GM23338 (cell line): Measurements from ENCODE around the gene GRID1. TPM values are rescaled to one million over a fixed set of nuclear protein-coding genes. Genes with fewer than 3 reads are reported as not detected.

Experiments used
- ATAC-seq: fragments of 200-7000 bp; cut with Tn5 transposase; 3 replicates; pipeline ENCODE4 v1.9.1; 2020
- DNase-seq: peaks from one replicate; pipeline ENCODE4 v3.0.0-alpha.2; 2015; ENCODE audit warnings: low spot score
- H2AFZ ChIP-seq: fragments of 200-600 bp; sonication (generic); 2 replicates; pipeline ENCODE4 v1.8.0; 2016; ENCODE audit warnings: antibody characterized with exemption, mild to moderate bottlenecking, moderate library complexity
- H3F3A ChIP-seq: fragments of 200-600 bp; sonication (generic); replicated peaks from 2 replicates; pipeline ENCODE4 v1.8.0; 2017; ENCODE audit warnings: antibody characterized with exemption, mixed run types, low read depth
- H3K27ac ChIP-seq: fragments of 200-600 bp; sonication (generic); 2 replicates; pipeline ENCODE4 v1.6.1; 2016; ENCODE audit warnings: low read depth
- H3K27me3 ChIP-seq: fragments of 200-600 bp; sonication (generic); 2 replicates; pipeline ENCODE4 v1.8.0; 2016; ENCODE audit warnings: mild to moderate bottlenecking, mixed run types, moderate library complexity; ENCODE audit not compliant: insufficient read depth
- H3K36me3 ChIP-seq: fragments of 200-600 bp; sonication (generic); 2 replicates; pipeline ENCODE4 v1.8.0; 2016; ENCODE audit warnings: mild to moderate bottlenecking; ENCODE audit not compliant: insufficient read depth
- H3K4me1 ChIP-seq: fragments of 200-600 bp; sonication (generic); 2 replicates; pipeline ENCODE4 v1.8.0; 2016; ENCODE audit warnings: mild to moderate bottlenecking, moderate library complexity; ENCODE audit not compliant: insufficient read depth
- H3K4me2 ChIP-seq: fragments of 200-600 bp; sonication (generic); 2 replicates; pipeline ENCODE4 v1.7.1; 2017; ENCODE audit warnings: mixed run types
- H3K4me3 ChIP-seq: fragments of 200-600 bp; sonication (generic); 2 replicates; pipeline ENCODE4 v1.6.1; 2016; ENCODE audit warnings: mixed run types
- H3K79me2 ChIP-seq: fragments of 200-600 bp; sonication (generic); replicated peaks from 2 replicates; pipeline ENCODE4 v1.8.0; 2017; ENCODE audit warnings: mild to moderate bottlenecking; ENCODE audit not compliant: insufficient read depth
- H3K9me2 ChIP-seq: fragments of 200-600 bp; sonication (generic); 2 replicates; pipeline ENCODE4 v1.8.0; 2017; ENCODE audit not compliant: insufficient read depth
- H4K20me1 ChIP-seq: fragments of 200-600 bp; sonication (generic); replicated peaks from 2 replicates; pipeline ENCODE4 v1.8.0; 2017; ENCODE audit warnings: mild to moderate bottlenecking; ENCODE audit not compliant: insufficient read depth
- H3K27ac Mint-ChIP-seq: 2 replicates; pipeline ENCODE4 v1.8.0; 2020; ENCODE audit warnings: inconsistent platforms, mild to moderate bottlenecking, moderate library complexity, mixed read lengths
- H3K27me3 Mint-ChIP-seq: 3 replicates; pipeline ENCODE4 v1.8.0; 2022; ENCODE audit warnings: low read depth, mild to moderate bottlenecking, moderate library complexity, mixed read lengths, inconsistent platforms; ENCODE audit not compliant: insufficient read depth, poor library complexity
- H3K36me3 Mint-ChIP-seq: 3 replicates; pipeline ENCODE4 v1.8.0; 2021; ENCODE audit warnings: low read depth, mild to moderate bottlenecking, inconsistent platforms, moderate library complexity, mixed read lengths
- H3K4me1 Mint-ChIP-seq: 3 replicates; pipeline ENCODE4 v1.8.0; 2020; ENCODE audit warnings: mild to moderate bottlenecking, inconsistent platforms, mixed read lengths
- H3K4me3 Mint-ChIP-seq: 3 replicates; pipeline ENCODE4 v1.8.0; 2021; ENCODE audit warnings: moderate library complexity, mild to moderate bottlenecking, inconsistent platforms, mixed read lengths
- H3K9me3 Mint-ChIP-seq: 3 replicates; pipeline ENCODE4 v1.8.0; 2020; ENCODE audit warnings: moderate library complexity, mild to moderate bottlenecking, inconsistent platforms, mixed read lengths
- CREB1 ChIP-seq: fragments of 250-450 bp; sonication (Bioruptor Pico); IDR thresholded peaks from 2 replicates; pipeline ENCODE4 v1.5.0; 2020; ENCODE audit warnings: low read depth, mild to moderate bottlenecking, moderate library complexity
- EZH2 ChIP-seq: fragments of 200-600 bp; sonication (generic); IDR thresholded peaks from one replicate; pipeline ENCODE4 v1.8.0; 2017; ENCODE audit warnings: antibody characterized with exemption, mild to moderate bottlenecking, low read depth; ENCODE audit not compliant: unreplicated experiment
- NANOG ChIP-seq: IDR thresholded peaks from 2 replicates; pipeline ENCODE4 v1.6.1; 2016; ENCODE audit warnings: antibody characterized with exemption, borderline replicate concordance
- POLR2AphosphoS5 ChIP-seq: IDR thresholded peaks from 2 replicates; pipeline ENCODE4 v1.6.1; 2016; ENCODE audit warnings: antibody characterized with exemption, low read depth
- STAT1 ChIP-seq: IDR thresholded peaks from one replicate; pipeline ENCODE4 v1.6.1; 2016; ENCODE audit warnings: antibody characterized with exemption; ENCODE audit not compliant: unreplicated experiment
- ZNF114 ChIP-seq: fragments of 250-450 bp; sonication (Bioruptor Pico); IDR thresholded peaks from 2 replicates; pipeline ENCODE4 v1.5.0; 2020; ENCODE audit warnings: mild to moderate bottlenecking, moderate library complexity
- polyA plus RNA-seq: library from polyadenylated mRNA; unstranded; fragments of >200 nt; fragmentation: Nextera tagmentation; extraction: Ambion mirVana; gene quantifications from 2 replicates; pipeline ENCODE4 v1.2.1, GENCODE V29; 2016
- total RNA-seq: library from RNA; depleted of rRNA; stranded (reverse); fragments of >200 nt; shearing (Covaris generic); gene quantifications from 2 replicates; pipeline ENCODE4 v1.2.3, GENCODE V29; 2014
- TF ChIP-seq, protein P1 (sequence below): fragments of 250-450 bp; sonication (Bioruptor Pico); IDR thresholded peaks from 2 replicates; pipeline ENCODE4 v1.5.0; 2020; ENCODE audit warnings: mild to moderate bottlenecking, moderate library complexity
- TF ChIP-seq, protein P2 (sequence below), 2 experiments: fragments of 200-600 bp in 1 of 2; sonication (generic) in 1 of 2; conservative IDR thresholded peaks; 2 replicates each; pipeline versions ENCODE4 v1.5.1 to v1.6.1; 2016 to 2017; ENCODE audit warnings: antibody characterized with exemption in 2 of 2, low read depth in 2 of 2, mild to moderate bottlenecking in 2 of 2, moderate library complexity in 1 of 2

The GRID1 gene
- total and polyA plus RNA-seq, 2 experiments from 2014 or later: 0.14 to 0.15 TPM

DNA sequence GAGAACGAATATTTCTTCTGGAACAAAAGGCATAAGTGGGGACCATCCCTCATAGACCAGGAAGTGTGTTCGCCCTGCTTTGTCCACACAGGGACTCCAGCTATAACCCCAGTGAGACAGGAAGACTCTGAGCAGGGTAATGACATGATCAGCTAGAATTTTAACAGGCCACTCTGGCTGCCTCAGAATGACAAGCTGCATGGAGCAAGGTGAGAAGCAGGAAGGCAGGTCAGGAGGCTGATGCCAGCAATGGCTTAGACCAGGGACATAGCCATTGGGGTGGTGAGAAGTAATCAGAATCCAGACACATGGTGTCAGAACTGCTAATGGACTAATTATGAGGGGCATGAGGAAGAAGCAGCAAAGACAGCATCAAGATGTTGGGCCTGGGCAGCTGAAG lies 264.6 kb downstream of the GRID1 start (continued):
- no peak for TF ChIP-seq POLR2AphosphoS5
- TF ChIP-seq NANOG: no peak
- TF ChIP-seq, protein P1, sequence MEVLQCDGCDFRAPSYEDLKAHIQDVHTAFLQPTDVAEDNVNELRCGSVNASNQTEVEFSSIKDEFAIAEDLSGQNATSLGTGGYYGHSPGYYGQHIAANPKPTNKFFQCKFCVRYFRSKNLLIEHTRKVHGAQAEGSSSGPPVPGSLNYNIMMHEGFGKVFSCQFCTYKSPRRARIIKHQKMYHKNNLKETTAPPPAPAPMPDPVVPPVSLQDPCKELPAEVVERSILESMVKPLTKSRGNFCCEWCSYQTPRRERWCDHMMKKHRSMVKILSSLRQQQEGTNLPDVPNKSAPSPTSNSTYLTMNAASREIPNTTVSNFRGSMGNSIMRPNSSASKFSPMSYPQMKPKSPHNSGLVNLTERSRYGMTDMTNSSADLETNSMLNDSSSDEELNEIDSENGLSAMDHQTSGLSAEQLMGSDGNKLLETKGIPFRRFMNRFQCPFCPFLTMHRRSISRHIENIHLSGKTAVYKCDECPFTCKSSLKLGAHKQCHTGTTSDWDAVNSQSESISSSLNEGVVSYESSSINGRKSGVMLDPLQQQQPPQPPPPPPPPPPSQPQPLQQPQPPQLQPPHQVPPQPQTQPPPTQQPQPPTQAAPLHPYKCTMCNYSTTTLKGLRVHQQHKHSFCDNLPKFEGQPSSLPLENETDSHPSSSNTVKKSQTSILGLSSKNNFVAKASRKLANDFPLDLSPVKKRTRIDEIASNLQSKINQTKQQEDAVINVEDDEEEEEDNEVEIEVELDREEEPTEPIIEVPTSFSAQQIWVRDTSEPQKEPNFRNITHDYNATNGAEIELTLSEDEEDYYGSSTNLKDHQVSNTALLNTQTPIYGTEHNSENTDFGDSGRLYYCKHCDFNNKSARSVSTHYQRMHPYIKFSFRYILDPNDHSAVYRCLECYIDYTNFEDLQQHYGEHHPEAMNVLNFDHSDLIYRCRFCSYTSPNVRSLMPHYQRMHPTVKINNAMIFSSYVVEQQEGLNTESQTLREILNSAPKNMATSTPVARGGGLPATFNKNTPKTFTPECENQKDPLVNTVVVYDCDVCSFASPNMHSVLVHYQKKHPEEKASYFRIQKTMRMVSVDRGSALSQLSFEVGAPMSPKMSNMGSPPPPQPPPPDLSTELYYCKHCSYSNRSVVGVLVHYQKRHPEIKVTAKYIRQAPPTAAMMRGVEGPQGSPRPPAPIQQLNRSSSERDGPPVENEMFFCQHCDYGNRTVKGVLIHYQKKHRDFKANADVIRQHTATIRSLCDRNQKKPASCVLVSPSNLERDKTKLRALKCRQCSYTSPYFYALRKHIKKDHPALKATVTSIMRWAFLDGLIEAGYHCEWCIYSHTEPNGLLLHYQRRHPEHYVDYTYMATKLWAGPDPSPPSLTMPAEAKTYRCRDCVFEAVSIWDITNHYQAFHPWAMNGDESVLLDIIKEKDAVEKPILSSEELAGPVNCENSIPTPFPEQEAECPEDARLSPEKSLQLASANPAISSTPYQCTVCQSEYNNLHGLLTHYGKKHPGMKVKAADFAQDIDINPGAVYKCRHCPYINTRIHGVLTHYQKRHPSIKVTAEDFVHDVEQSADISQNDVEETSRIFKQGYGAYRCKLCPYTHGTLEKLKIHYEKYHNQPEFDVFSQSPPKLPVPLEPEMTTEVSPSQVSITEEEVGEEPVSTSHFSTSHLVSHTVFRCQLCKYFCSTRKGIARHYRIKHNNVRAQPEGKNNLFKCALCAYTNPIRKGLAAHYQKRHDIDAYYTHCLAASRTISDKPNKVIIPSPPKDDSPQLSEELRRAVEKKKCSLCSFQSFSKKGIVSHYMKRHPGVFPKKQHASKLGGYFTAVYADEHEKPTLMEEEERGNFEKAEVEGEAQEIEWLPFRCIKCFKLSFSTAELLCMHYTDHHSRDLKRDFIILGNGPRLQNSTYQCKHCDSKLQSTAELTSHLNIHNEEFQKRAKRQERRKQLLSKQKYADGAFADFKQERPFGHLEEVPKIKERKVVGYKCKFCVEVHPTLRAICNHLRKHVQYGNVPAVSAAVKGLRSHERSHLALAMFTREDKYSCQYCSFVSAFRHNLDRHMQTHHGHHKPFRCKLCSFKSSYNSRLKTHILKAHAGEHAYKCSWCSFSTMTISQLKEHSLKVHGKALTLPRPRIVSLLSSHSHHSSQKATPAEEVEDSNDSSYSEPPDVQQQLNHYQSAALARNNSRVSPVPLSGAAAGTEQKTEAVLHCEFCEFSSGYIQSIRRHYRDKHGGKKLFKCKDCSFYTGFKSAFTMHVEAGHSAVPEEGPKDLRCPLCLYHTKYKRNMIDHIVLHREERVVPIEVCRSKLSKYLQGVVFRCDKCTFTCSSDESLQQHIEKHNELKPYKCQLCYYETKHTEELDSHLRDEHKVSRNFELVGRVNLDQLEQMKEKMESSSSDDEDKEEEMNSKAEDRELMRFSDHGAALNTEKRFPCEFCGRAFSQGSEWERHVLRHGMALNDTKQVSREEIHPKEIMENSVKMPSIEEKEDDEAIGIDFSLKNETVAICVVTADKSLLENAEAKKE (CRISPR knock-in tag): no peak
- TF ChIP-seq STAT1: no peak
- TF ChIP-seq EZH2: no peak
- no peak for TF ChIP-seq ZNF114 (CRISPR knock-in tag)
- TF ChIP-seq CREB1 (CRISPR knock-in tag): no peak

DNA sequence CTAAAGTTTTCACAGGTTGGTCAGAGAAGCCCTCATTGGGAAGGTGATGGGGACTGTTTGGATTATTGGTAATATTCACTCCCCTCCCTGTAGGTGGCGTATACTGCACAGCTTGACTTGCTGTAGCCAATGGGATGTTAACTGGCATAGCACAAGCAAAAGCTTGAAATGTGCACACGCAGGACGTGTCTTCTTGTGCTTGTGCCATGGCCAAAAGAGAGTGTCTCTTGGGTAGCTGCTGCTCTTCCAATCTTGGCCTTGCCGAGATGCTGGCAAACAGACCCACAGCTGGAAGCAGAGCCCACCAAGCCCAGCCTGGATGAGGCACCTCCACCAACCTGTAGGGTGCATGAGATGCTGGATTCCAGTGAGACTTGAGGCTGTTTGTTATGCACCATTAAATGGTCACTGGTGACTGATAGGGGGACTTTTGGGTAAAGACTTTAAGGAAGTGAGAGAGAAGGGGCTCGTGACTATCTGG lies 266.0 kb downstream of the GRID1 start:
- H3K4me2 ChIP-seq: no peak overlapping the region
- ATAC-seq: peak; percentile 84
- no peaks in the 10 kb centered on the region for H3K79me2 ChIP-seq
- no peaks in the 10 kb centered on the region; the same call in 1 of the 2 replicates for H3K36me3 ChIP-seq
- Mint-ChIP-seq H3K4me1 (no peaks in the 10 kb centered on the region), H3K9me3 (peaks cover 25% of the 10 kb centered on the region), H3K4me3 (no peak overlapping the region), H3K27me3 (peaks cover 3% of the 10 kb centered on the region), H3K27ac (no peak overlapping the region), H3K36me3 (no peaks in the 10 kb centered on the region; the same call in 2 of the 3 replicates)
- no peak overlapping the region for H3K4me3 ChIP-seq
- H3K4me1 ChIP-seq: no peaks in the 10 kb centered on the region
- peak; percentile 70 for DNase-seq
- H4K20me1 ChIP-seq: no peaks in the 10 kb centered on the region
- no peak overlapping the region for H3K27ac ChIP-seq
- H3F3A ChIP-seq: no peaks in the 10 kb centered on the region
- no peaks in the 10 kb centered on the region for H3K9me2 ChIP-seq
- no peak overlapping the region for H2AFZ ChIP-seq
- TF ChIP-seq, protein P2, sequence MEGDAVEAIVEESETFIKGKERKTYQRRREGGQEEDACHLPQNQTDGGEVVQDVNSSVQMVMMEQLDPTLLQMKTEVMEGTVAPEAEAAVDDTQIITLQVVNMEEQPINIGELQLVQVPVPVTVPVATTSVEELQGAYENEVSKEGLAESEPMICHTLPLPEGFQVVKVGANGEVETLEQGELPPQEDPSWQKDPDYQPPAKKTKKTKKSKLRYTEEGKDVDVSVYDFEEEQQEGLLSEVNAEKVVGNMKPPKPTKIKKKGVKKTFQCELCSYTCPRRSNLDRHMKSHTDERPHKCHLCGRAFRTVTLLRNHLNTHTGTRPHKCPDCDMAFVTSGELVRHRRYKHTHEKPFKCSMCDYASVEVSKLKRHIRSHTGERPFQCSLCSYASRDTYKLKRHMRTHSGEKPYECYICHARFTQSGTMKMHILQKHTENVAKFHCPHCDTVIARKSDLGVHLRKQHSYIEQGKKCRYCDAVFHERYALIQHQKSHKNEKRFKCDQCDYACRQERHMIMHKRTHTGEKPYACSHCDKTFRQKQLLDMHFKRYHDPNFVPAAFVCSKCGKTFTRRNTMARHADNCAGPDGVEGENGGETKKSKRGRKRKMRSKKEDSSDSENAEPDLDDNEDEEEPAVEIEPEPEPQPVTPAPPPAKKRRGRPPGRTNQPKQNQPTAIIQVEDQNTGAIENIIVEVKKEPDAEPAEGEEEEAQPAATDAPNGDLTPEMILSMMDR (conservative IDR thresholded peaks at IDR 0.05; ENCODE audit: low read depth in 2 of 2): peak; percentile 66 to 83
- no peak for TF ChIP-seq NANOG
- H3K27me3 ChIP-seq: no peaks in the 10 kb centered on the region
